ENCODE measurements around the gene TMEM252. TPM values are rescaled to one million over a fixed set of nuclear protein-coding genes. Genes with fewer than 3 reads are reported as not detected.
A peak's percentile ranks its signal among the peaks of the same experiment; 100 is the strongest.

TMEM252 gene
- polyA plus RNA-seq, 1 of the 3 experiments (the other 2 are of a cell fraction): not detected

DNA sequence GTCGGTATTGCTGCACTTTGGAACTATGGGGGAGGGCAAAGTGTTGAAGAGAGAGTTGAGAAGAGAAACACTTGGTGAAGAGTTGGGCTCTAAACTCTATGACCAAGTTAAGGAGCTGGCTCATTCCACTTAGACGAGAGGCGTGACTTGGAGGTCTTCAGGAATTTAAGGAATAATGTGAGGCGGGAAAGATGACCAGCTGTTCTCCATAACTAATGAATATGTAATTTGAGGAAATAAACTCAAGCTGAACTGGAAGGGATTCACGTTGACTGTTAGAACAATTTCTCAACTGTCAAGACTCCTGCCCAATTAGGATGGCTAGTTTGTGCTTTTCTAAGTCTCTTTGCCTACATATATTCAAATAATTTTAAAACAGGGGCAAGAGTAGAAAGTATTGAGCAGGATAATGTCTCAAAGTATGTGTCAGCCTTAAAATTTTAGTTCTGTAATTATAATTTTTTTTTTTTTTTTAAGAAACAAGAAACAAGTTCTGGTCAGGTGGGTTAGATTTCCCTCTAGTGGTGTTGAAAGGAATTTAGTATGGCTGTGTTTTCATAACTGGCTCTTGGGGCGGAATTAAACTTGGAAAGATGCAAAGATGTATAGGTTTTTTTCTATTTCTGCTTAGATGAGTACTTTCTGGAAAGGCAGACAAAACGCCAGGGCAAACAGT lies 33.4 kb downstream of the TMEM252 start:
- Histone ChIP-seq H3K9me3 (no peaks in the 10 kb centered on the region), H3K79me2 (ENCODE audit: insufficient read depth) (no peaks in the 10 kb centered on the region), H3K4me2 (no peak overlapping the region), H3K36me3 (replicated peaks in 1 of 2; ENCODE audit: control insufficient read depth in 1 of 2, insufficient read depth in 2 of 2, low read length in 1 of 2) (no peaks in the 10 kb centered on the region), H3K27ac (ENCODE audit: low read depth in 2 of 2, low read length in 1 of 2) (no peak overlapping the region), H4K20me1 (ENCODE audit: insufficient read depth) (no peaks in the 10 kb centered on the region), H3K4me1 (ENCODE audit: control insufficient read depth in 1 of 2, insufficient read depth in 2 of 2, low read depth in 1 of 2, low read length in 1 of 2) (no peaks in the 10 kb centered on the region), H3F3A (replicated peaks; ENCODE audit: insufficient read depth) (no peaks in the 10 kb centered on the region), H3K9ac (no peak overlapping the region), H3K27me3 (ENCODE audit: insufficient read depth) (peaks cover 8% of the 10 kb centered on the region; the same call in 1 of the 2 replicates), H3K4me3 (ENCODE audit: low read depth in 2 of 2, low read length in 1 of 2) (no peak overlapping the region; a peak in 1 of 4 replicates), H3K9me2 (no peaks in the 10 kb centered on the region), H2AFZ (ENCODE audit: low read depth) (no peak overlapping the region)
- CTCF ChIA-PET: interaction anchor here (0.7 to 2.1 kb wide), 4 partner anchors 12 to 26 kb away, joined by 3 to 8 read pairs (median 4); no protein-coding TSS in a partner anchor
- POLR2A ChIA-PET: no interaction called here
- 6% methylated on average over 7 of the region's 7 CpGs for WGBS (ENCODE audit: low lambda C conversion rate)
- TF ChIP-seq EZH2phosphoT487 (IDR thresholded peaks at IDR 0.05; ENCODE audit: borderline replicate concordance, low read depth) (no peak), RAD21 (IDR thresholded peaks at IDR 0.05; ENCODE audit: low read length) (peak; percentile 33), SMC3 (IDR thresholded peaks at IDR 0.05; ENCODE audit: low read depth, low read length) (0 out of 2 replicates have a peak, but pooled peaks have one; percentile 17)
- TF ChIP-seq, protein P1, sequence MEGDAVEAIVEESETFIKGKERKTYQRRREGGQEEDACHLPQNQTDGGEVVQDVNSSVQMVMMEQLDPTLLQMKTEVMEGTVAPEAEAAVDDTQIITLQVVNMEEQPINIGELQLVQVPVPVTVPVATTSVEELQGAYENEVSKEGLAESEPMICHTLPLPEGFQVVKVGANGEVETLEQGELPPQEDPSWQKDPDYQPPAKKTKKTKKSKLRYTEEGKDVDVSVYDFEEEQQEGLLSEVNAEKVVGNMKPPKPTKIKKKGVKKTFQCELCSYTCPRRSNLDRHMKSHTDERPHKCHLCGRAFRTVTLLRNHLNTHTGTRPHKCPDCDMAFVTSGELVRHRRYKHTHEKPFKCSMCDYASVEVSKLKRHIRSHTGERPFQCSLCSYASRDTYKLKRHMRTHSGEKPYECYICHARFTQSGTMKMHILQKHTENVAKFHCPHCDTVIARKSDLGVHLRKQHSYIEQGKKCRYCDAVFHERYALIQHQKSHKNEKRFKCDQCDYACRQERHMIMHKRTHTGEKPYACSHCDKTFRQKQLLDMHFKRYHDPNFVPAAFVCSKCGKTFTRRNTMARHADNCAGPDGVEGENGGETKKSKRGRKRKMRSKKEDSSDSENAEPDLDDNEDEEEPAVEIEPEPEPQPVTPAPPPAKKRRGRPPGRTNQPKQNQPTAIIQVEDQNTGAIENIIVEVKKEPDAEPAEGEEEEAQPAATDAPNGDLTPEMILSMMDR (IDR thresholded peaks at IDR 0.05): peak; percentile 60
- DNase-seq: peak; percentile 17

DNA sequence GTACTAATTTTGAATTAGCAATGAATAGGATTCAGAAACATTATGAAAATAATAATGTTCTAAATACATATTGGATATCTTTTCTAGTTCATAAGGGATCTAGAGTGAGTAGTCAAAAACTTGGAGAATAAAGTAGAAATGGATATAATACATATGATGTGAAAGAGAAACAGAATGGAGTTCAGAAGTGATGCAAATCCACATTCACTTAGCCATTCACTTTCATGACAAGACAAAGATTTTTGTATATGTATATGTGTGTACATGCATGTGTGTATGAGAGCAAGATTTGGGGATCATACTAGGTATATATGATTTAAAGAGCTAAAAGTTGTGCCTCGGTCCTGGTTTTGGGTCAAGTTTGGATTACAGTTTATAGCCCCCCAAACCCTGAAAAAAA lies 34.1 kb downstream of the TMEM252 start:
- DNase-seq: no peak
- 14% methylated on average over 1 of the region's 1 CpG for WGBS (ENCODE audit: low lambda C conversion rate)

More for the DNA sequence above, 34.1 kb downstream of the TMEM252 start:
- Histone ChIP-seq H3K79me2 (ENCODE audit: insufficient read depth) (no peaks in the 10 kb centered on the region), H3K4me1 (ENCODE audit: control insufficient read depth in 1 of 2, insufficient read depth in 2 of 2, low read depth in 1 of 2, low read length in 1 of 2) (no peaks in the 10 kb centered on the region), H3K9me3 (no peaks in the 10 kb centered on the region), H2AFZ (ENCODE audit: low read depth) (no peak overlapping the region), H3K36me3 (replicated peaks in 1 of 2; ENCODE audit: control insufficient read depth in 1 of 2, insufficient read depth in 2 of 2, low read length in 1 of 2) (no peaks in the 10 kb centered on the region), H3K4me2 (no peak overlapping the region), H3K9me2 (no peaks in the 10 kb centered on the region), H3K9ac (no peak overlapping the region), H3K27me3 (ENCODE audit: insufficient read depth) (peaks cover 8% of the 10 kb centered on the region; the same call in 1 of the 2 replicates), H3K27ac (ENCODE audit: low read depth in 2 of 2, low read length in 1 of 2) (no peak overlapping the region), H3F3A (replicated peaks; ENCODE audit: insufficient read depth) (no peaks in the 10 kb centered on the region), H3K4me3 (ENCODE audit: low read depth in 2 of 2, low read length in 1 of 2) (no peak overlapping the region), H4K20me1 (ENCODE audit: insufficient read depth) (no peaks in the 10 kb centered on the region)
- ChIA-PET CTCF (interaction anchor here (2.0 kb wide), 1 partner anchor 26 kb away, joined by 5 read pairs; no protein-coding TSS in a partner anchor), POLR2A (no interaction called here)
- TF ChIP-seq FOXM1 (IDR thresholded peaks at IDR 0.05; ENCODE audit: low read depth) (no peak), RXRA (IDR thresholded peaks at IDR 0.05; ENCODE audit: borderline replicate concordance, low read depth) (no peak), RFX5 (IDR thresholded peaks at IDR 0.05; ENCODE audit: low read length) (no peak), MEF2A (IDR thresholded peaks at IDR 0.05; ENCODE audit: borderline replicate concordance, low read depth) (no peak), EP300 (IDR thresholded peaks at IDR 0.05; ENCODE audit: borderline replicate concordance in 1 of 2, low read depth in 1 of 2, low read length in 1 of 2) (no peak), TEAD4 (IDR thresholded peaks at IDR 0.05; ENCODE audit: borderline replicate concordance, insufficient read depth) (no peak), MXI1 (IDR thresholded peaks at IDR 0.05; ENCODE audit: low read depth, low read length) (no peak), SMC3 (IDR thresholded peaks at IDR 0.05; ENCODE audit: low read depth, low read length) (no peak), FOXJ3 (CRISPR knock-in tag; IDR thresholded peaks at IDR 0.05) (no peak)
- TF ChIP-seq, protein P2, sequence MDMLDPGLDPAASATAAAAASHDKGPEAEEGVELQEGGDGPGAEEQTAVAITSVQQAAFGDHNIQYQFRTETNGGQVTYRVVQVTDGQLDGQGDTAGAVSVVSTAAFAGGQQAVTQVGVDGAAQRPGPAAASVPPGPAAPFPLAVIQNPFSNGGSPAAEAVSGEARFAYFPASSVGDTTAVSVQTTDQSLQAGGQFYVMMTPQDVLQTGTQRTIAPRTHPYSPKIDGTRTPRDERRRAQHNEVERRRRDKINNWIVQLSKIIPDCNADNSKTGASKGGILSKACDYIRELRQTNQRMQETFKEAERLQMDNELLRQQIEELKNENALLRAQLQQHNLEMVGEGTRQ (IDR thresholded peaks at IDR 0.05; ENCODE audit: borderline replicate concordance, low read depth, low read length): no peak
- TF ChIP-seq, protein P3, sequence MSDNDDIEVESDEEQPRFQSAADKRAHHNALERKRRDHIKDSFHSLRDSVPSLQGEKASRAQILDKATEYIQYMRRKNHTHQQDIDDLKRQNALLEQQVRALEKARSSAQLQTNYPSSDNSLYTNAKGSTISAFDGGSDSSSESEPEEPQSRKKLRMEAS (IDR thresholded peaks at IDR 0.05; ENCODE audit: low read depth): no peak
- TF ChIP-seq, protein P4, sequence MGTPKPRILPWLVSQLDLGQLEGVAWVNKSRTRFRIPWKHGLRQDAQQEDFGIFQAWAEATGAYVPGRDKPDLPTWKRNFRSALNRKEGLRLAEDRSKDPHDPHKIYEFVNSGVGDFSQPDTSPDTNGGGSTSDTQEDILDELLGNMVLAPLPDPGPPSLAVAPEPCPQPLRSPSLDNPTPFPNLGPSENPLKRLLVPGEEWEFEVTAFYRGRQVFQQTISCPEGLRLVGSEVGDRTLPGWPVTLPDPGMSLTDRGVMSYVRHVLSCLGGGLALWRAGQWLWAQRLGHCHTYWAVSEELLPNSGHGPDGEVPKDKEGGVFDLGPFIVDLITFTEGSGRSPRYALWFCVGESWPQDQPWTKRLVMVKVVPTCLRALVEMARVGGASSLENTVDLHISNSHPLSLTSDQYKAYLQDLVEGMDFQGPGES (IDR thresholded peaks at IDR 0.05; ENCODE audit: low read depth, low read length): no peak
- TF ChIP-seq, protein P5, sequence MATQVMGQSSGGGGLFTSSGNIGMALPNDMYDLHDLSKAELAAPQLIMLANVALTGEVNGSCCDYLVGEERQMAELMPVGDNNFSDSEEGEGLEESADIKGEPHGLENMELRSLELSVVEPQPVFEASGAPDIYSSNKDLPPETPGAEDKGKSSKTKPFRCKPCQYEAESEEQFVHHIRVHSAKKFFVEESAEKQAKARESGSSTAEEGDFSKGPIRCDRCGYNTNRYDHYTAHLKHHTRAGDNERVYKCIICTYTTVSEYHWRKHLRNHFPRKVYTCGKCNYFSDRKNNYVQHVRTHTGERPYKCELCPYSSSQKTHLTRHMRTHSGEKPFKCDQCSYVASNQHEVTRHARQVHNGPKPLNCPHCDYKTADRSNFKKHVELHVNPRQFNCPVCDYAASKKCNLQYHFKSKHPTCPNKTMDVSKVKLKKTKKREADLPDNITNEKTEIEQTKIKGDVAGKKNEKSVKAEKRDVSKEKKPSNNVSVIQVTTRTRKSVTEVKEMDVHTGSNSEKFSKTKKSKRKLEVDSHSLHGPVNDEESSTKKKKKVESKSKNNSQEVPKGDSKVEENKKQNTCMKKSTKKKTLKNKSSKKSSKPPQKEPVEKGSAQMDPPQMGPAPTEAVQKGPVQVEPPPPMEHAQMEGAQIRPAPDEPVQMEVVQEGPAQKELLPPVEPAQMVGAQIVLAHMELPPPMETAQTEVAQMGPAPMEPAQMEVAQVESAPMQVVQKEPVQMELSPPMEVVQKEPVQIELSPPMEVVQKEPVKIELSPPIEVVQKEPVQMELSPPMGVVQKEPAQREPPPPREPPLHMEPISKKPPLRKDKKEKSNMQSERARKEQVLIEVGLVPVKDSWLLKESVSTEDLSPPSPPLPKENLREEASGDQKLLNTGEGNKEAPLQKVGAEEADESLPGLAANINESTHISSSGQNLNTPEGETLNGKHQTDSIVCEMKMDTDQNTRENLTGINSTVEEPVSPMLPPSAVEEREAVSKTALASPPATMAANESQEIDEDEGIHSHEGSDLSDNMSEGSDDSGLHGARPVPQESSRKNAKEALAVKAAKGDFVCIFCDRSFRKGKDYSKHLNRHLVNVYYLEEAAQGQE (IDR thresholded peaks at IDR 0.05; ENCODE audit: low read depth, low read length): no peak

All from SK-N-SH (cell line).